Right atrium auricular region (tissue), 2 donors: ENCODE results near the gene CMTM7. TPM values are rescaled to one million over a fixed set of nuclear protein-coding genes. Genes with fewer than 3 reads are reported as not detected.
"Not testable (repeated sequence)": the region's sequence is repeated elsewhere in the genome, so short reads cannot be mapped to it uniquely, and the experiment has no call there.

Experiments
- DNase-seq: peaks from one replicate; pipeline ENCODE4 v3.0.0-alpha.2; 2019; ENCODE audit warnings: low spot score
- H3K27ac ChIP-seq, 2 donors: fragments of 200-600 bp; sonication (generic); 1 replicate in 1 of 2; 2 replicates in 1 of 2; pipeline ENCODE4 v1.5.1; 2016 to 2019
- H3K27me3 ChIP-seq, 2 donors: fragments of 200-600 bp; sonication (generic); one replicate each; pipeline versions ENCODE4 v1.5.1 to v1.6.0; 2017 to 2019
- H3K36me3 ChIP-seq: fragments of 200-600 bp; sonication (generic); one replicate; pipeline ENCODE4 v1.5.1; 2016
- H3K4me1 ChIP-seq, 2 donors: fragments of 200-600 bp; sonication (generic); one replicate each; pipeline versions ENCODE4 v1.5.1 to v1.6.0; 2017 to 2019
- H3K4me3 ChIP-seq, 2 donors: fragments of 200-600 bp; sonication (generic); 1 replicate in 1 of 2; 2 replicates in 1 of 2; pipeline ENCODE4 v1.5.1; 2017 to 2019; ENCODE audit warnings: mild to moderate bottlenecking in 1 of 2, moderate library complexity in 1 of 2
- H3K9me3 ChIP-seq, 2 donors: fragments of 200-600 bp; sonication (generic); one replicate each; pipeline ENCODE4 v1.5.1; 2019
- total RNA-seq, 2 donors: library from RNA; depleted of rRNA; stranded (reverse); fragments of >200 nt; gene quantifications; one replicate each; pipeline ENCODE4 v1.1.0, GENCODE V29; 2016
- TF ChIP-seq, protein P1 (sequence below), 2 donors: fragments of 200-600 bp; sonication (generic); IDR thresholded peaks; one replicate each; pipeline ENCODE4 v1.5.1; 2019; ENCODE audit warnings: antibody characterized with exemption in 2 of 2

Gene CMTM7
- total RNA-seq, 2 donors from 2014 or later: 8.2 to 10.5 TPM

DNA sequence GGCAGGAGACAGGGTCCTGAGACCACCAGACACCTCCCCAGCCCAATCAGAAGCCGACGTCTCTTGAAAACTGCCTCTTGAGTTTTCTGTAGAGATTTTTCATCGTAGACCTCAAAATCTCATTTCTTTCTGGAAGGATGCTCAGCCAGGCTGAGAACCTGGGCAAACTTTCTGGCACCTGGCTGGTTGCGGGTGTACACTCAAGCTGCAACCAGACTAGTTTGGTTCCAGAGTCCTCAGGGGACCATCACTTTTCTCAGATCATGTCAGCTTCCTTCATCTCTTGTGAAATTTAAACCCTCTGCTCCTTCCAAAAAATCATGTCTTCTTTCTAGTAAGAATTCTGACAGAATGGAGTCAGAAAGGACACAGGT is 45.1 kb downstream of the CMTM7 start:
- Histone ChIP-seq H3K9me3 (no peaks in the 10 kb centered on the region), H3K27ac (no peak overlapping the region), H3K36me3 (no peaks in the 10 kb centered on the region), H3K4me1 (peaks cover 0 to 19% of the 10 kb centered on the region in 2 donors), H3K4me3 (no peak overlapping the region), H3K27me3 (no peaks in the 10 kb centered on the region)
- TF ChIP-seq, protein P1, sequence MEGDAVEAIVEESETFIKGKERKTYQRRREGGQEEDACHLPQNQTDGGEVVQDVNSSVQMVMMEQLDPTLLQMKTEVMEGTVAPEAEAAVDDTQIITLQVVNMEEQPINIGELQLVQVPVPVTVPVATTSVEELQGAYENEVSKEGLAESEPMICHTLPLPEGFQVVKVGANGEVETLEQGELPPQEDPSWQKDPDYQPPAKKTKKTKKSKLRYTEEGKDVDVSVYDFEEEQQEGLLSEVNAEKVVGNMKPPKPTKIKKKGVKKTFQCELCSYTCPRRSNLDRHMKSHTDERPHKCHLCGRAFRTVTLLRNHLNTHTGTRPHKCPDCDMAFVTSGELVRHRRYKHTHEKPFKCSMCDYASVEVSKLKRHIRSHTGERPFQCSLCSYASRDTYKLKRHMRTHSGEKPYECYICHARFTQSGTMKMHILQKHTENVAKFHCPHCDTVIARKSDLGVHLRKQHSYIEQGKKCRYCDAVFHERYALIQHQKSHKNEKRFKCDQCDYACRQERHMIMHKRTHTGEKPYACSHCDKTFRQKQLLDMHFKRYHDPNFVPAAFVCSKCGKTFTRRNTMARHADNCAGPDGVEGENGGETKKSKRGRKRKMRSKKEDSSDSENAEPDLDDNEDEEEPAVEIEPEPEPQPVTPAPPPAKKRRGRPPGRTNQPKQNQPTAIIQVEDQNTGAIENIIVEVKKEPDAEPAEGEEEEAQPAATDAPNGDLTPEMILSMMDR (IDR thresholded peaks at IDR 0.05): no peak
- DNase-seq: no peak

DNA sequence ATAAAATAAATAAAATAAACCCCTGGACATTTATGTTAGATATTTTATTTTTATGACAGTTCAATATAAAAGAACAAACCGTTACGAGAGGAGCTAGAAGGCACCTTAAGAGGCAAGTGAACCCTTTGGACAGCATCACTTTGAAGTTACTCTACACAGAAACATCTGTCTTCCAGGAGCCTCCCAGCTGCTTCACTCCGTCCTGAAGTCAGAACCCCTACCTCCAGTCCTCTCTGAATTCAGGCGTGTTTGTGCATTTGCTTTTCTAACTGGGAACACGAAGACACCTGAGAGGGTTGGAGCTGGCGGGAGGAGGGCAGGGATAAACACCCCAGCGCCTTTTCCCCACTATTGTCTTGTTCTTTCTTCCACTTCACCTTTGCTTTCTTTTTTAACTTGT is 46.2 kb downstream of the CMTM7 start:
- Histone ChIP-seq H3K36me3 (no peaks in the 10 kb centered on the region), H3K27ac (no peak overlapping the region), H3K4me1 (peaks cover 0 to 10% of the 10 kb centered on the region in 2 donors), H3K27me3 (no peaks in the 10 kb centered on the region), H3K9me3 (no peaks in the 10 kb centered on the region), H3K4me3 (no peak overlapping the region)
- TF ChIP-seq, protein P1 (IDR thresholded peaks at IDR 0.05): no peak
- DNase-seq: peak; percentile 54

DNA sequence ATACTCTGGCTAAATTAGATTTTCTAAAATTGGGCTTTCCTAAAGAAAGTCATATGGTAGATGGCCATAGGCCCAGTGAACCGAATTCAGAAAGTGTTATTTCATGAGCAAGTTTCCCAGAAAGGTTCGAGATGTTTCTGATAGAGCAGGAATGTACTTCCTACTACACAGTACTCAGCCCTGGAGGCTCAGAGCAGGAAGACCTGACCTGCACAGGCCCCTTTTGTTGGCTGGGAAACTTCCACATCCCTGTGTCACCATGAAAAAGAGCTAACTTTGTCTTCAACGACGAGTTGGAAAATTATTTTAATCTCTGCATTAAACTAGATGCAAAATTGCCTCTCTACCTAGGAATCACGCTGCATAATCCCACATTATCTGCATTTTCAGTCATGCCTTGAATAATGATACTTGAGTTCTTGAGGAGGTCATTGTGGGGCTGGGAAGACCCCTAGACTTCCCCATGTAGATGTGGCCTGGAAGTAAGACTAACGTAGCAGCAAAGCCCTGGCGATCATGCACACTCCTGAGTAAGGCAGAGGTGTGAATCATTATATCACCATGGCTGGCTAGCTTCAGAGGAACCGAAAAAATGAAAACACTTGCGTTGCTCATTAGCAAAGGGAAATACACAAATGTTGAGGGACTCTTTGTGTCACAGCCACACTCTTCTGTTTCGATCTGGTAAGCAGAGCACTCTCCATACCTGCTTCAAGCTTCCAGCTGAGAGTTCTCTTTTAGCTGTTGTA is 47.1 kb downstream of the CMTM7 start:
- no peak overlapping the region for H3K4me3 ChIP-seq
- no peaks in the 10 kb centered on the region for H3K36me3 ChIP-seq
- TF ChIP-seq, protein P1 (IDR thresholded peaks at IDR 0.05): no peak
- H3K9me3 ChIP-seq: no peaks in the 10 kb centered on the region
- peak; percentile 38 for DNase-seq
- H3K27ac ChIP-seq: no peak overlapping the region
- peaks cover 0 to 10% of the 10 kb centered on the region in 2 donors for H3K4me1 ChIP-seq
- H3K27me3 ChIP-seq: no peaks in the 10 kb centered on the region

DNA sequence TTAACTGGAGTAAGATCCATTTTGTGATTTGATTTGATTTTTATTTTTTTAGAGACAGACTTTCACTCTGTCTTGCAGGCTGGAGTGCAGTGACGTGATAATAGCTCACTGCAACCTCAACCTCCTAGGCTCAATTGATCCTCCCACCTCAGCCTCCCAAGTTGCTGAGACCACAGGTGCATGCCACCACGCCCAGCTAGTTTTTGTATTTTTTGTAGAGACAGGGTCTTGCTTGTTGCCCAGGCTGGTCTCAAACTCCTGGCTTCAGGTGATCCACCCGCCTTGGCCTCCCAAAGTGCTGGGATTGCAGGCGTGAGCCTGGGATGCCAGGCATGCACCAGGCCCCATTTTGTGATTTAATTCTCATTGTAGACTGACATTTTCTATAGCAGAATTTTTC is 47.8 kb downstream of the CMTM7 start:
- DNase-seq: peak; percentile 9
- not testable (repeated sequence) for H3K9me3 ChIP-seq, H3K4me3 ChIP-seq, H3K27ac ChIP-seq, H3K36me3 ChIP-seq, H3K27me3 ChIP-seq
- peaks cover 0 to 10% of the 10 kb centered on the region in 2 donors for H3K4me1 ChIP-seq

DNA sequence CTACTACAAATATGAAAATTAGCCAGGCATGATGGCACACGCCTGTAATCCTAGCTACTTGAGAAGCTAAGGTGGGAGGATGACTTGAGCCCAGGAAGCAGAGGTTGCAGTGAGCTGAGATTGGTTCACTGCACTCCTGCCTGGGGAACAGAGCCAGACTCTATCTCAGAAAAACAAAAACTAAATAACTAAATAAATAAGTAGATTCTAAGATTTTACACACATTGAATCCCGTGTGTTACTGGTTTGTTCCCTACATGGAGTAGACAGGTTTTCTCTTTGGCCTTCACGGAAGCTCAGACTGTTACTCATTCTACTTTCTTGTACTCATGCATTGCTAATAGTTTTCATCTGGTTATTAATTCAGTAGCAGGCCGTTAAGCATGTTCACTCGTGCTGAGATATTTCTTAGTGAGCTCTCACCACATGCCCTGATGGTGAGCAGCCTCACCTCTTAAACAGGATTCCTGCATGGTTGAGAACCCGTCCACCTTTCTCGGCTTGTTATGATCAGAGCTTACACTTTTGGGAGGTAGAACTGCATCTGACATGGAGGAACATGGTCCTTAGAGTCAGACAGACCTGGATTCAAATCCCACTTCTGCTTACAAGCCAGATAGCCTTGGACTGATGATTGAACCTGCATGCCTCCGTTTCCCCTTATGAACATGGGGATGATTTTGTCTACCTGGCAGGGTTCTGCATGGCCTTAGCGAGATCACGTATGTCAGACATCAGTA is 49.1 kb downstream of the CMTM7 start:
- H3K27ac ChIP-seq: no peak overlapping the region
- no peak overlapping the region for H3K4me3 ChIP-seq
- H3K27me3 ChIP-seq: no peaks in the 10 kb centered on the region
- TF ChIP-seq, protein P1 (IDR thresholded peaks at IDR 0.05): no peak
- peak; percentile 7 for DNase-seq
- no peaks in the 10 kb centered on the region for H3K36me3 ChIP-seq
- H3K4me1 ChIP-seq: peaks cover 0 to 10% of the 10 kb centered on the region in 2 donors
- H3K9me3 ChIP-seq: no peaks in the 10 kb centered on the region

DNA sequence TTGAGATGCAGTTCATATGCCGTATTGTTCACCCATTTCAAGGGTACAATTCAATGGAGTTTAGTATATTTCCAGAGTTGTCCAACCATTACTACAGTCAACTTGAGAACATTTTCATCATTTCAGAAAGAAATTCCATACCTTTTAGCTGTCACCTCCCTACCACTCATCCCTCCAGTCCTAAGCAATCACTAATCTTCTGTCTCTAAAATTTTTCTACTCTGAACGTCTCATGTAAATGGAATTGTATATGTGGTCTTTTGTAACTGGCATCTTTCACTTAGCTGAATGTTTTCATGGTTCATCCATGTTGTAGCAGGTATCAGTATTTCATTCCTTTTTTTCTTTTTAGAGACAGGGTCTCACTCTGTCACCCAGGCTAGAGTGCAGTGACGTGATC is 51.1 kb downstream of the CMTM7 start:
- Histone ChIP-seq H3K27ac (no peak overlapping the region), H3K4me3 (no peak overlapping the region), H3K27me3 (no peaks in the 10 kb centered on the region), H3K4me1 (peaks cover 0 to 10% of the 10 kb centered on the region in 2 donors), H3K9me3 (no peaks in the 10 kb centered on the region), H3K36me3 (no peaks in the 10 kb centered on the region)
- no peak for DNase-seq
- TF ChIP-seq, protein P1 (IDR thresholded peaks at IDR 0.05): no peak
